ENCODE measurements around the gene MCCD1.

MCCD1 gene

DNA sequence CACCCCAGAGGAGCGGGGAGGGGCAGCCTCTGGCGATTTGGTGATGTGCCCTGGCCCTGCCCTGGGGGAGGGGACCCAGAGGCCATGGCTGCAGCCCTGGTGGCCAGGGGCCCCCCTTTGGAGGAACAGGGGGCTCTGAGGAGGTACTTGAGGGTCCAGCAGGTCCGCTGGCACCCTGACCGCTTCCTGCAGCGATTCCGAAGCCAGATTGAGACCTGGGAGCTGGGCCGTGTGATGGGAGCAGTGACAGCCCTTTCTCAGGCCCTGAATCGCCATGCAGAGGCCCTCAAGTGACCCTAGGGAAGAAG lies 29.5 kb downstream of the MCCD1 start:
- peak overlapping the region; percentile 36 for H3K27ac ChIP-seq (ENCODE audit: low read depth, low read length, severe bottlenecking)
- H3K4me1 ChIP-seq (ENCODE audit: control insufficient read depth, insufficient read depth, low read length, poor library complexity, severe bottlenecking), result peaks cover 35% of the 10 kb centered on the region
- no peak overlapping the region for H3K4me3 ChIP-seq (ENCODE audit: extremely low read depth, insufficient read depth, low read length, poor library complexity, severe bottlenecking)
- peaks cover 42% of the 10 kb centered on the region for H3K36me3 ChIP-seq (ENCODE audit: control insufficient read depth, insufficient read depth, low read length)
- 91 to 95% methylated on average over 7 to 8 of the region's 8 CpGs for WGBS, 2 experiments (ENCODE audit: insufficient coverage in 2 of 2)
- H3K9me3 ChIP-seq (ENCODE audit: control insufficient read depth, low read length), result no peaks in the 10 kb centered on the region

GRCh38 chr6:31558631-31559500 lies 30.1 kb downstream of the MCCD1 start:
- Histone ChIP-seq H3K36me3 (ENCODE audit: control insufficient read depth, insufficient read depth, low read length) (peaks cover 36% of the 10 kb centered on the region), H3K4me1 (ENCODE audit: control insufficient read depth, insufficient read depth, low read length, poor library complexity, severe bottlenecking) (peaks cover 40% of the 10 kb centered on the region), H3K4me3 (ENCODE audit: extremely low read depth, insufficient read depth, low read length, poor library complexity, severe bottlenecking) (no peak overlapping the region), H3K9me3 (ENCODE audit: control insufficient read depth, low read length) (no peaks in the 10 kb centered on the region), H3K27ac (ENCODE audit: low read depth, low read length, severe bottlenecking) (peak overlapping the region; percentile 97)
- WGBS, 2 experiments (ENCODE audit: insufficient coverage in 2 of 2), result 95 to 97% methylated on average over 6 to 7 of the region's 14 CpGs

DNA sequence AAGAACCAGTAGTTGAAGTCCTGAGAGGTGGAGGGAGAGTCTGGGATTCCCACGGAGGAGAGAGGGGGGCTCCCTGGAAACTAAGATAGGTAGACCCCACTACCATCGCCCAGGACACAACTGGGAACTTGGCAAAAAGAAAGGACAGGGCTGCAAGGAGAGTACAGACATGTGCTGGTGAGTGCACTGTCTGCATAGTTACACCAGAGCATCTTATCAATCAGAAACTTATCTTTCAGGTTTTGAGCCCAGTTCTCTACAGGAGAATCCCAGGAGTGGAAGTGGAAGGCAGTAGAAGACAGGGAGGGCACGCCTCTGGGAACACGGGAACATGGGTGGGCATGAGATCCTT lies 30.8 kb downstream of the MCCD1 start:
- WGBS, 2 experiments (ENCODE audit: insufficient coverage in 2 of 2), result 71 to 72% methylated on average over 3 to 4 of the region's 4 CpGs
- H3K27ac ChIP-seq (ENCODE audit: low read depth, low read length, severe bottlenecking), result peak overlapping the region; percentile 97
- H3K4me3 ChIP-seq (ENCODE audit: extremely low read depth, insufficient read depth, low read length, poor library complexity, severe bottlenecking), result no peak overlapping the region

DNA sequence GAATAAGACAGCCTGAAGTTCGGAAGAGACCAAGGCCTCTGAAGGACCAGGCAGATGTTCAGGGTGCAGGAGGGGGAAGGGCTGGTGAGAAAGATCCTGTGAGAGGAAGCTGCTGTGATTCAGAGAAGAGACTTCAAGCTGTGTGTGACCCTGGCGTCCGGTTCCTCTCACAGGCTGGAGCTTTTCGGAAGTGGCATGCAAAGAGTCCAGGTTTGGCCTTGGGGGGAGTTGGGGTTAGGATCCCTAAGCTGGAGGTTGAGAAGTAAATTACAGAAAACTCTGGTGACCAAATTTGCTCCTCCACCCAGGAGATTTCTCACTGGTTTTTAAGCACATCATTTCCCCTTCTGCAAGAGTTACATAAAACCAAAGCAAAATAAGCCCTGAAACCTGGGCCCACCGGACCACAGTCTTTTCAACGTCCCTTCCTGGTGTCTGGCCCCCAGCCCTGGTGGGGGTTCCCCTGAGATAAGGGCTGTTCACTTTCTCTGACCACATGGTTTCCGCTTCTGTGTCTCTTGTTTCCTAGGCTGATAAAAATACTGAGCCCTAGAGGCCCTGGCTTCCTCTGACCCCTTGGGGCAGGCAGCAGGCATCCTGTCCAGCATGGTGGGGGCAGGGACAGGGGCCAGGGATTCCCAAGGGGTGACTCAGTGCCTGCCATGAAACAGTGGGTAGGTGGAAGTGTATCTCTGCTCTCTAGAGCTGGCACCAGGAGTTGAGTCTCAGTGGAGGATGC lies 31.4 kb downstream of the MCCD1 start:
- Histone ChIP-seq H3K4me3 (ENCODE audit: extremely low read depth, insufficient read depth, low read length, poor library complexity, severe bottlenecking) (peak overlapping the region; percentile 9), H3K9me3 (ENCODE audit: control insufficient read depth, low read length) (no peaks in the 10 kb centered on the region), H3K27ac (ENCODE audit: low read depth, low read length, severe bottlenecking) (peak overlapping the region; percentile 97), H3K36me3 (ENCODE audit: control insufficient read depth, insufficient read depth, low read length) (peaks cover 27% of the 10 kb centered on the region), H3K4me1 (ENCODE audit: control insufficient read depth, insufficient read depth, low read length, poor library complexity, severe bottlenecking) (peaks cover 42% of the 10 kb centered on the region)
- WGBS, 2 experiments (ENCODE audit: insufficient coverage in 2 of 2), result 73 to 79% methylated on average over 6 to 7 of the region's 7 CpGs

More for the DNA sequence above, 30.8 kb downstream of the MCCD1 start:
- H3K9me3 ChIP-seq (ENCODE audit: control insufficient read depth, low read length), result no peaks in the 10 kb centered on the region
- peaks cover 29% of the 10 kb centered on the region for H3K36me3 ChIP-seq (ENCODE audit: control insufficient read depth, insufficient read depth, low read length)
- H3K4me1 ChIP-seq (ENCODE audit: control insufficient read depth, insufficient read depth, low read length, poor library complexity, severe bottlenecking), result peaks cover 42% of the 10 kb centered on the region

- H3K4me3 ChIP-seq (ENCODE audit: extremely low read depth, insufficient read depth, low read length, poor library complexity, severe bottlenecking), result no peak overlapping the region
- H3K27ac ChIP-seq (ENCODE audit: low read depth, low read length, severe bottlenecking), result peak overlapping the region; percentile 97
- peaks cover 42% of the 10 kb centered on the region for H3K4me1 ChIP-seq (ENCODE audit: control insufficient read depth, insufficient read depth, low read length, poor library complexity, severe bottlenecking)
- no peaks in the 10 kb centered on the region for H3K9me3 ChIP-seq (ENCODE audit: control insufficient read depth, low read length)
- peaks cover 27% of the 10 kb centered on the region for H3K36me3 ChIP-seq (ENCODE audit: control insufficient read depth, insufficient read depth, low read length)
Measured at GRCh38 chr6:31560697-31561058, 31.9 kb downstream of the MCCD1 start.

- 66 to 70% methylated on average over 5 to 6 of the region's 9 CpGs for WGBS, 2 experiments (ENCODE audit: insufficient coverage in 2 of 2)
- peaks cover 18% of the 10 kb centered on the region for H3K4me1 ChIP-seq (ENCODE audit: control insufficient read depth, insufficient read depth, low read length, poor library complexity, severe bottlenecking)
- H3K4me3 ChIP-seq (ENCODE audit: extremely low read depth, insufficient read depth, low read length, poor library complexity, severe bottlenecking), result no peak overlapping the region
- H3K36me3 ChIP-seq (ENCODE audit: control insufficient read depth, insufficient read depth, low read length), result no peaks in the 10 kb centered on the region
- H3K9me3 ChIP-seq (ENCODE audit: control insufficient read depth, low read length), result no peaks in the 10 kb centered on the region
- no peak overlapping the region for H3K27ac ChIP-seq (ENCODE audit: low read depth, low read length, severe bottlenecking)
Measured at GRCh38 chr6:31567531-31568370, 39.0 kb downstream of the MCCD1 start.

DNA sequence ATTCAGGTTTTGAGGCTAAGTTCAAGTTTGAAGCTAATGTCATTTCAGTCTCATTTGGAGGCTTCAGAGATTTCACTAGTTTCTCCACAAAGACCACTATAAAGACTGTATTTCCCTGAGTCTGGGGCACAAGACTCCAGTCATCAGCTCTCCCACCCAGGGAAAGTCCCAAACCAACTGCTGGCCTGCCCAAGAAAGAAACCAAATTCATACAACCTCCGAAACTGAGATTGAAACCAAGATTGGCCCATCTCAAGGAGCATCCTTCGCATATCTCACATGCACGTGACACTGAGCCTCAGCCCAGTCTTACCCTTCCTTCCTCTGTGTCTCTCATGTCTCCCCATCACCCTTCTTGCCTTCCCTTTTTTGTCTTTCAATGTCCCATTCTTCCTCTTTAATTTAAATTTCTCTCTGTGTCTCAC lies 39.8 kb downstream of the MCCD1 start:
- Histone ChIP-seq H3K4me3 (ENCODE audit: extremely low read depth, insufficient read depth, low read length, poor library complexity, severe bottlenecking) (no peak overlapping the region), H3K9me3 (ENCODE audit: control insufficient read depth, low read length) (no peaks in the 10 kb centered on the region), H3K36me3 (ENCODE audit: control insufficient read depth, insufficient read depth, low read length) (no peaks in the 10 kb centered on the region), H3K27ac (ENCODE audit: low read depth, low read length, severe bottlenecking) (no peak overlapping the region), H3K4me1 (ENCODE audit: control insufficient read depth, insufficient read depth, low read length, poor library complexity, severe bottlenecking) (peaks cover 13% of the 10 kb centered on the region)
- 89 to 94% methylated on average over 3 of the region's 3 CpGs for WGBS, 2 experiments (ENCODE audit: insufficient coverage in 2 of 2)

DNA sequence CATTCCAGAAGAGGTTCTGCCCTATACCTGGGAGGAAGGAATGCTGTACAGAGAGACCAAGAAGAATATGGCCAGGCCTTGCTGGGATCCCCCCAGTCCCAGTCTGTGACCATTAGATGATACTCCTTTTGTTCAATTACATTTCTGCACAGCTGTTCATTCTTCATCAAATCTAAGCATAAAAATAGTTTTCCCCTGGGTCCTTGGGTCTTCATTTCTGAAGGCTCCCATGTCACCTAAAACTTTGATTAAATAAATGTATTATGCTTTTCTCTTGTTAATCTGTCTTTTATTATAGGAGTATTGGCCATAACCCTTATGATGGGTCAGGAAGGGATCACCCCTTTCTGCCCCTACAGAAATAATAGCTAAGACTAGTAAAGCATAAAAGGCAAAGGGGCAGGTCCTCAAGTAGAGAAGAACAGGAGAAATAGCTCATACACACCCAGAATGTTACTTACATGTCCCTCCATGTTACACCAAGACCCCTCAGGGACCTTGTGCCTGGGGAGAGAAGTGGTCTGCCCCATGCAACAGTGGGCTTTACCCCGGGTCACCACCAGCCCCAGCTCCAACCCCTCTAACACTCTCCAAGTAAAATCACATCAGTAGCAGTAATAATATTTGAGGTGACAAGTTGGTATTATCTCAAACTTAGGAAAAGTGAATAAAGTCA lies 41.2 kb downstream of the MCCD1 start:
- peaks cover 8% of the 10 kb centered on the region for H3K4me1 ChIP-seq (ENCODE audit: control insufficient read depth, insufficient read depth, low read length, poor library complexity, severe bottlenecking)
- no peaks in the 10 kb centered on the region for H3K36me3 ChIP-seq (ENCODE audit: control insufficient read depth, insufficient read depth, low read length)
- no CpG with 5 or more reads among the region's 1 CpG for WGBS, 2 experiments (ENCODE audit: insufficient coverage in 2 of 2)
- H3K4me3 ChIP-seq (ENCODE audit: extremely low read depth, insufficient read depth, low read length, poor library complexity, severe bottlenecking), result no peak overlapping the region
- H3K27ac ChIP-seq (ENCODE audit: low read depth, low read length, severe bottlenecking), result no peak overlapping the region
- no peaks in the 10 kb centered on the region for H3K9me3 ChIP-seq (ENCODE audit: control insufficient read depth, low read length)

DNA sequence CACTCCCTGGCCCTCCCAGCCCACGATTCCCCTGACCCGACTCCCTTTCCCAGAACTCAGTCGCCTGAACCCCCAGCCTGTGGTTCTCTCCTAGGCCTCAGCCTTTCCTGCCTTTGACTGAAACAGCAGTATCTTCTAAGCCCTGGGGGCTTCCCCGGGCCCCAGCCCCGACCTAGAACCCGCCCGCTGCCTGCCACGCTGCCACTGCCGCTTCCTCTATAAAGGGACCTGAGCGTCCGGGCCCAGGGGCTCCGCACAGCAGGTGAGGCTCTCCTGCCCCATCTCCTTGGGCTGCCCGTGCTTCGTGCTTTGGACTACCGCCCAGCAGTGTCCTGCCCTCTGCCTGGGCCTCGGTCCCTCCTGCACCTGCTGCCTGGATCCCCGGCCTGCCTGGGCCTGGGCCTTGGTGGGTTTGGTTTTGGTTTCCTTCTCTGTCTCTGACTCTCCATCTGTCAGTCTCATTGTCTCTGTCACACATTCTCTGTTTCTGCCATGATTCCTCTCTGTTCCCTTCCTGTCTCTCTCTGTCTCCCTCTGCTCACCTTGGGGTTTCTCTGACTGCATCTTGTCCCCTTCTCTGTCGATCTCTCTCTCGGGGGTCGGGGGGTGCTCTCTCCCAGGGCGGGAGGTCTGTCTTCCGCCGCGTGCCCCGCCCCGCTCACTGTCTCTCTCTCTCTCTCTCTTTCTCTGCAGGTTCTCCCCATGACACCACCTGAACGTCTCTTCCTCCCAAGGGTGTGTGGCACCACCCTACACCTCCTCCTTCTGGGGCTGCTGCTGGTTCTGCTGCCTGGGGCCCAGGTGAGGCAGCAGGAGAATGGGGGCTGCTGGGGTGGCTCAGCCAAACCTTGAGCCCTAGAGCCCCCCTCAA lies 43.5 kb downstream of the MCCD1 start, which contains the start of gene LTA:
LTA (plus strand) TSS at position 249 of the 871 bp plus-strand sequence; CDS start at position 703, 454 bp downstream.
- Histone ChIP-seq H3K4me3 (ENCODE audit: extremely low read depth, insufficient read depth, low read length, poor library complexity, severe bottlenecking) (no peak within 1 kb of the TSS), H3K4me1 (ENCODE audit: control insufficient read depth, insufficient read depth, low read length, poor library complexity, severe bottlenecking) (peaks cover 12% of the 10 kb centered on the region), H3K9me3 (ENCODE audit: control insufficient read depth, low read length) (no peaks in the 10 kb centered on the region), H3K27ac (ENCODE audit: low read depth, low read length, severe bottlenecking) (no peak within 1 kb of the TSS), H3K36me3 (ENCODE audit: control insufficient read depth, insufficient read depth, low read length) (no peaks in the 10 kb centered on the region)
- WGBS, 2 experiments (ENCODE audit: insufficient coverage in 2 of 2), result 90 to 95% methylated on average over 19 to 26 of the region's 27 CpGs
